ENCODE measurements around the gene CFAP43.

DNA sequence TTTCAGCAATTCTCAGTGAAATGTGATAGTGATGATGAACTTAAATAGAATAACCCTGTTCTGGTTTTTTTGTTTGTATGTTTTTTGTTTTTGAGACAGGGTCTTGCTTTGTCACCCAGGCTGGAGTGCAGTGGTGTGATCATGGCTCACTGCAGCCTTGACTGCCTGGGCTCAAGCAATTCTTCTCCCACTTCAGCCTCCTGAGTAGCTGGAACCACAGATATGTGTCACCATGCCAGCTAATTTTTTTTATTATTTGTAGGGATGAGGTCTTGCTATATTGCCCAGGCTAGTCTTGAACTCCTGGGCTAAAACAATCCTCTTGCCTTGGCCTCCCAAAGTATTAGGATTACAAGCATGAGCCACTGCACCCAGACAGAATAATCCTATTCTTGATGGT lies 132.2 kb downstream of the CFAP43 start:
- TF ChIP-seq, protein P1, sequence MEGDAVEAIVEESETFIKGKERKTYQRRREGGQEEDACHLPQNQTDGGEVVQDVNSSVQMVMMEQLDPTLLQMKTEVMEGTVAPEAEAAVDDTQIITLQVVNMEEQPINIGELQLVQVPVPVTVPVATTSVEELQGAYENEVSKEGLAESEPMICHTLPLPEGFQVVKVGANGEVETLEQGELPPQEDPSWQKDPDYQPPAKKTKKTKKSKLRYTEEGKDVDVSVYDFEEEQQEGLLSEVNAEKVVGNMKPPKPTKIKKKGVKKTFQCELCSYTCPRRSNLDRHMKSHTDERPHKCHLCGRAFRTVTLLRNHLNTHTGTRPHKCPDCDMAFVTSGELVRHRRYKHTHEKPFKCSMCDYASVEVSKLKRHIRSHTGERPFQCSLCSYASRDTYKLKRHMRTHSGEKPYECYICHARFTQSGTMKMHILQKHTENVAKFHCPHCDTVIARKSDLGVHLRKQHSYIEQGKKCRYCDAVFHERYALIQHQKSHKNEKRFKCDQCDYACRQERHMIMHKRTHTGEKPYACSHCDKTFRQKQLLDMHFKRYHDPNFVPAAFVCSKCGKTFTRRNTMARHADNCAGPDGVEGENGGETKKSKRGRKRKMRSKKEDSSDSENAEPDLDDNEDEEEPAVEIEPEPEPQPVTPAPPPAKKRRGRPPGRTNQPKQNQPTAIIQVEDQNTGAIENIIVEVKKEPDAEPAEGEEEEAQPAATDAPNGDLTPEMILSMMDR (IDR thresholded peaks at IDR 0.05): no peak
- TF ChIP-seq EP300 (IDR thresholded peaks at IDR 0.05): no peak
- no peak for TF ChIP-seq POLR2A (IDR thresholded peaks at IDR 0.05)

Data from gastroesophageal sphincter (tissue), 3 donors.